H1 (cell line): ENCODE results near the gene NEURL1B.

Experiments used
- BACH1 ChIP-seq: IDR thresholded peaks from 2 replicates; pipeline ENCODE4 v1.6.1; 2012; ENCODE audit warnings: low read length, improper control_type of control experiment
- EZH2 ChIP-seq: fragments of 200-600 bp; sonication (generic); IDR thresholded peaks from 2 replicates; pipeline ENCODE4 v1.7.1; 2012; ENCODE audit warnings: low read depth, mild to moderate bottlenecking, moderate library complexity, low read length, inconsistent platforms; ENCODE audit not compliant: severe bottlenecking
- GTF2F1 ChIP-seq: IDR thresholded peaks from 2 replicates; pipeline ENCODE4 v1.6.1; 2012; ENCODE audit warnings: low read depth, low read length, improper control_type of control experiment, borderline replicate concordance
- NRF1 ChIP-seq: IDR thresholded peaks from 2 replicates; pipeline ENCODE4 v1.6.1; 2011; ENCODE audit warnings: mild to moderate bottlenecking, low read depth, low read length, improper control_type of control experiment
- POLR2A ChIP-seq, 2 experiments: IDR thresholded peaks; 1 replicate in 1 of 2; 2 replicates in 1 of 2; pipeline ENCODE4 v1.6.1; 2011; ENCODE audit warnings: low read depth in 2 of 2, low read length in 2 of 2, mild to moderate bottlenecking in 2 of 2; ENCODE audit errors: control extremely low read depth in 1 of 2
- RAD21 ChIP-seq, 2 experiments: IDR thresholded peaks in 1 of 2; conservative IDR thresholded peaks in 1 of 2; 2 replicates each; pipeline ENCODE4 v1.6.1; 2011; ENCODE audit warnings: low read depth in 2 of 2, low read length in 2 of 2, improper control_type of control experiment in 1 of 2, inconsistent platforms in 1 of 2, mild to moderate bottlenecking in 1 of 2, moderate library complexity in 1 of 2
- RBBP5 ChIP-seq: IDR thresholded peaks from 2 replicates; pipeline ENCODE4 v1.7.1; 2012; ENCODE audit warnings: low read depth, mild to moderate bottlenecking, inconsistent platforms, low read length, moderate library complexity, borderline replicate concordance
- SP1 ChIP-seq: IDR thresholded peaks from 2 replicates; pipeline ENCODE4 v1.6.1; 2011; ENCODE audit warnings: low read depth, low read length
- SRF ChIP-seq: IDR thresholded peaks from 2 replicates; pipeline ENCODE4 v1.6.1; 2011; ENCODE audit warnings: mild to moderate bottlenecking, low read depth, low read length, moderate library complexity
- TAF1 ChIP-seq: IDR thresholded peaks from 2 replicates; pipeline ENCODE4 v1.6.1; 2011; ENCODE audit warnings: mild to moderate bottlenecking, low read depth, low read length
- TAF7 ChIP-seq: optimal IDR thresholded peaks from 2 replicates; pipeline ENCODE3; 2011; ENCODE audit warnings: low read depth, mild to moderate bottlenecking, inconsistent platforms, low read length, moderate library complexity, borderline replicate concordance
- TF ChIP-seq, protein P1 (sequence below), 3 experiments: IDR thresholded peaks; 1 replicate in 2 of 3; 2 replicates in 1 of 3; pipeline versions ENCODE4 v1.5.1 to v1.6.1; 2011; ENCODE audit warnings: low read length in 3 of 3, mild to moderate bottlenecking in 3 of 3, inconsistent platforms in 2 of 3, low read depth in 1 of 3, moderate library complexity in 1 of 3; ENCODE audit not compliant: insufficient read depth in 1 of 3; ENCODE audit errors: control extremely low read depth in 1 of 3
- TF ChIP-seq, protein P2 (sequence below): IDR thresholded peaks from 2 replicates; pipeline ENCODE4 v1.6.1; 2012; ENCODE audit warnings: inconsistent platforms

DNA sequence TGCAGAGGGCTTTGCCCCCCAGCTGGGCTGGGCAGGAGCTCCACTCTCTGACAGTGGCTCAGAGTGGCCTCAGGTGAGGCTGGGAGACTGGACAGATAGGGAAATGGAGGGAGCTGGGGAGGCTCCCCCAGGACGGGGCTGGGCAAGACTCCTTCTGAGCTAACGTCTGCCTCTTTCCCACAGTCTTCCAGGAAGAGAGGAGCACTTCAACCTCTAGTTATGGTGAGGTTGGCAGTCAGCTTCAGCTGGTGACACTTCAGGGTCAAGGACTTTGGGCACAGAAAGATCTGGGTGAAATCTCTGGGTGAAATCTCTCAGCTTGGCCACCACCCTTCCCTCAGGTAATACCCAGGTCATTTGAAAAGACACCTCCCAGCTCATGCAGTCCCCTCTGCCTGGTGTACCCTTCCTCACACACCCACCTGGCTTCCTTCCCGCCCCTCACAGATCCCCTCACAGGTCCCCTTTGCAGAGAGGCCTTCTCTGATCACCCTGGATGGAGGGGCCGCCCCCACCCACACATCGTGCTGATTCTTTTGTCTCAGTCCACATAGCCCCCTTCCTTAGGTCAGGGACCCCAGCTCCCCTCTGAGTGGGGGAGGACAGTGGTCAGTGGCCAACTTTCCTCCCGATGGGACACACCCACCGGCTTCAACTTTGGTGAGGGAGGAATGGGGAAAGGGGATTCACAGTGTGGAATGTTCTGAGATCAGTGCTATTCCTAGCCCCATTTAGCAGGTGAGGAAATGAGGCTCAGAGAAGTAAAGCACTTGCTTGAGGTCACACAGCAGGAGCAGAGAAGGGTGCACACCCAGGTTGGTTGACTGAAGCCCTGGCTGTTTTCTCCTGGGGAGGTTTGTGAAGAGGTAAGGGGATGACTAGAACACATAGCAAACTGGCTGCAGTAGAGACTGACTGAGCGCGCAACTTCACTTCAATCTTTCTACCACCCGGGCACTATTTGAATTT is 15.8 kb upstream of the NEURL1B start:
- TF ChIP-seq, protein P1, sequence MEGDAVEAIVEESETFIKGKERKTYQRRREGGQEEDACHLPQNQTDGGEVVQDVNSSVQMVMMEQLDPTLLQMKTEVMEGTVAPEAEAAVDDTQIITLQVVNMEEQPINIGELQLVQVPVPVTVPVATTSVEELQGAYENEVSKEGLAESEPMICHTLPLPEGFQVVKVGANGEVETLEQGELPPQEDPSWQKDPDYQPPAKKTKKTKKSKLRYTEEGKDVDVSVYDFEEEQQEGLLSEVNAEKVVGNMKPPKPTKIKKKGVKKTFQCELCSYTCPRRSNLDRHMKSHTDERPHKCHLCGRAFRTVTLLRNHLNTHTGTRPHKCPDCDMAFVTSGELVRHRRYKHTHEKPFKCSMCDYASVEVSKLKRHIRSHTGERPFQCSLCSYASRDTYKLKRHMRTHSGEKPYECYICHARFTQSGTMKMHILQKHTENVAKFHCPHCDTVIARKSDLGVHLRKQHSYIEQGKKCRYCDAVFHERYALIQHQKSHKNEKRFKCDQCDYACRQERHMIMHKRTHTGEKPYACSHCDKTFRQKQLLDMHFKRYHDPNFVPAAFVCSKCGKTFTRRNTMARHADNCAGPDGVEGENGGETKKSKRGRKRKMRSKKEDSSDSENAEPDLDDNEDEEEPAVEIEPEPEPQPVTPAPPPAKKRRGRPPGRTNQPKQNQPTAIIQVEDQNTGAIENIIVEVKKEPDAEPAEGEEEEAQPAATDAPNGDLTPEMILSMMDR (IDR thresholded peaks at IDR 0.05; ENCODE audit: control extremely low read depth in 1 of 3, insufficient read depth in 1 of 3, low read depth in 1 of 3, low read length in 3 of 3): no peak
- no peak for TF ChIP-seq POLR2A (IDR thresholded peaks at IDR 0.05; ENCODE audit: control extremely low read depth in 1 of 2, low read depth in 2 of 2, low read length in 2 of 2)
- no peak for TF ChIP-seq RBBP5
- TF ChIP-seq TAF1: no peak
- no peak for TF ChIP-seq BACH1
- no peak for TF ChIP-seq SP1
- no peak for TF ChIP-seq TAF7
- no peak for TF ChIP-seq RAD21 (IDR thresholded peaks at IDR 0.05 in 1 of 2, conservative IDR thresholded peaks at IDR 0.05 in 1 of 2; ENCODE audit: low read depth in 2 of 2, low read length in 2 of 2)
- TF ChIP-seq GTF2F1: no peak
- no peak for TF ChIP-seq EZH2
- TF ChIP-seq NRF1: no peak
- TF ChIP-seq, protein P2, sequence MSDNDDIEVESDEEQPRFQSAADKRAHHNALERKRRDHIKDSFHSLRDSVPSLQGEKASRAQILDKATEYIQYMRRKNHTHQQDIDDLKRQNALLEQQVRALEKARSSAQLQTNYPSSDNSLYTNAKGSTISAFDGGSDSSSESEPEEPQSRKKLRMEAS: no peak
- TF ChIP-seq SRF: no peak
